Stimulated activated CD8-positive, alpha-beta memory T cell treated with anti-CD3 and anti-CD28 coated beads, Interleukin-15, amount 100 ng/mL, for 1 hour (primary cell): ENCODE measurements around the gene SMIM28.

Experiments
- DNase-seq: peaks from one replicate; pipeline ENCODE4 v3.0.0-alpha.2; 2020; ENCODE audit warnings: low read depth

Gene SMIM28

GRCh38 chr6:138374230-138374629 is 3.5 kb upstream of the SMIM28 start:
- DNase-seq, result no peak

DNA sequence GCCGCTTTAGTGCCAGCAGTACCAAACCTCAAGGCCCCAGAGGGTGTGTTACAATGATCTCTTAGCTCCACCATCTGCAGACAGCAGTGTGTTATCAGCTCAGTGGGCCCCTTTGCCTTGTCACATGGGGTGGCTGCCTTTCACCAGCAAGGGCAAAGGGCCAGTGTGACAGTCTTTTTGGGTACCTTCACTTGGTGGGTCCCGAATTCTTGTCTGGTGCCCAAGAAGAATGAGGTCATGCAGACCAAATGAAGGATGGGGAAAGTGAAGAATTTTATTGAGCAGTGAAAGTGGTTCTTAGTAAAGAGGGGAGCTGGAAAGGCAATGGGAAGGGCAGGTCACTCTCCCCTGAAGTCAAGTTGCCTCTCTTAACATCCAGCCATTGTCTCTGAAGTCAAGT is 2.9 kb upstream of the SMIM28 start:
- no peak for DNase-seq

DNA sequence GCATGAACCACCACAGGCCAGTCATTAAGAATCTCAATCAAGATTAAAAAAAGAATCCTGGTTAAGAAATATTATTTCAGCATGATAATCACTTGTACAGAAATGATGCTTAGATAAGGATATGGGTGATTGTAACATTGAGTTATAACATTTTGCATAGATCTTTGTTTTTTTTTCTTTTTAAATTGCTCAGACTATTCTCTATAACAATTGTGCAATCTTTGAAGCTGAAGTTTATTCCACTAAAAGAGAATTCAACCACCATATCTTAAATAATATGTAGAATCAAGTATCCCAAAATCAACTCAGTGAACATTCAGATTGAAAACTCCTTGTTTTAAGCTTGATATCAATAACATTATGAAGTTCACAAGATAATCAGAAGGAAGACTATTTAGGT is 663 bp upstream of the SMIM28 start:
- DNase-seq, result no peak

DNA sequence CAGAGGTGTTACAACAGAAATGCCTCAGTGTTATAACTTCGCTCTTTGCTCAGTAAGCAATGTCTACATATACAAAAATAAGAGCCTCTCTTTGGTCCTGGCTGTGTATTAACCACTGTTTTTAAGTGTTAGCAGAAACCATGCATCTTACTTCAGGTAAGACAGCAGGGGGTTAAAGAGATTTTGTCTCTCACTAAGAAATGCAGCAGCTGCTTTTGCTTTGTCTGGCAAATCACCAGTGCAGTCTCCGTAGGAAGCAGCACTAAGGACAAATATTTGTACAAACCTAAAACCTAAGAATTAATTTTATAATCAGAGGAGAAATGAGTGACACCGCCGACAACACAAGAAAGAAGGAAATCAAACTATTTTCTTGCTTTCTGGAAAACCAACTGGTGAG is 758 bp downstream of the SMIM28 start:
- no peak for DNase-seq

DNA sequence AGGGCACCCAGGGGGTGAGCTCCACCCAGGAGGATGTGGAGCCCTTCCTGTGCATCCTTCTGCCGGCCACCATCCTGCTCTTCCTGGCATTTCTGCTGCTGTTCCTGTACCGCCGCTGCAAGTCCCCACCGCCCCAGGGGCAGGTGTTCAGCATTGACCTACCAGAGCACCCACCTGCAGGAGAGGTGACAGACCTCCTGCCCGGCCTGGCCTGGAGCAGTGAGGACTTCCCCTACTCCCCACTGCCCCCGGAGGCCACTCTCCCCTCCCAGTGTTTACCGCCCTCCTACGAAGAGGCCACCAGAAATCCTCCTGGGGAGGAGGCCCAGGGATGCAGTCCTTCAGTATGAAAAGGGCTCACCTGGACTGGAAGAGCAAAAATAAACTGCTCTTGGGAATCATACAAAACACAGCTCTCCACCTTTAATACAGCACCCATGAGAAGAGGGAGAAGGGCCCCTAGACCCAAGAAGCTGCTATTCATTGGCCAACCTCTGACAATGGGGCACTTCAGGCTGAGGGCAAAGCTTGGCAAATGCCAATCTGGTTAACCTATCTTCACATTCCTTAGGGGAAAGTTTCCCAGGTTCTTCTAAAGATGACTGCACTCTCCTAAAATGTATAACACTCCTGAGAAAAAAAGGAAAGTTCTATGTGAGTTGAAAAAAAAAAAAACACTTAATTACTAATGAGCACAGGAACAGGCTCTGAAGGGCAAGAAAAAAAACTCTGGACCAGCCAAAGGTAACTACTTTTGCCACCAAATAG is 5.0 kb downstream of the SMIM28 start:
- DNase-seq, result no peak

DNA sequence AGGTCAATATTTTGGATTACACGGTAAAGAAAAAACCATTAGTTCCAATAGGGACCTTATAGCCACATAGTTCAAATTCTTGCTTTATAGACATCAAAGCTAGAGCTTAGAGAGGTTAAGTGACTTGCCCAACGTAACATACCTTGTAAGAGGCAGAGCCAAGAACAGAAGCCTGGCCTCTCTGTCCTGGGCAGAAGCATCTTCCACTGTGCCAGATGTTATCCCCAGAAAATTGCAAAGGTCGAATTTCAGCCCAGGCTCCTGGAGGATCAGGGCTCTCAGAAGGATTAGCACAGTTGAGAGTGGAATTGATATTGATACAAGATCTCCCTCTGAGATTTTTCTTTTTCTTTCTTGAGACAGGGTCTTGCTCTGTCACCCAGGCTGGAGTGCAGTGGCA is 6.1 kb downstream of the SMIM28 start:
- no peak for DNase-seq

- no peak for DNase-seq
These were observed 9.2 kb downstream of the SMIM28 start for GRCh38 chr6:138386897-138387296.

GRCh38 chr6:138387577-138388368 is 10.1 kb downstream of the SMIM28 start:
- DNase-seq, result no peak

- DNase-seq, result no peak
These were observed 11.8 kb downstream of the SMIM28 start for GRCh38 chr6:138389551-138389950.

DNA sequence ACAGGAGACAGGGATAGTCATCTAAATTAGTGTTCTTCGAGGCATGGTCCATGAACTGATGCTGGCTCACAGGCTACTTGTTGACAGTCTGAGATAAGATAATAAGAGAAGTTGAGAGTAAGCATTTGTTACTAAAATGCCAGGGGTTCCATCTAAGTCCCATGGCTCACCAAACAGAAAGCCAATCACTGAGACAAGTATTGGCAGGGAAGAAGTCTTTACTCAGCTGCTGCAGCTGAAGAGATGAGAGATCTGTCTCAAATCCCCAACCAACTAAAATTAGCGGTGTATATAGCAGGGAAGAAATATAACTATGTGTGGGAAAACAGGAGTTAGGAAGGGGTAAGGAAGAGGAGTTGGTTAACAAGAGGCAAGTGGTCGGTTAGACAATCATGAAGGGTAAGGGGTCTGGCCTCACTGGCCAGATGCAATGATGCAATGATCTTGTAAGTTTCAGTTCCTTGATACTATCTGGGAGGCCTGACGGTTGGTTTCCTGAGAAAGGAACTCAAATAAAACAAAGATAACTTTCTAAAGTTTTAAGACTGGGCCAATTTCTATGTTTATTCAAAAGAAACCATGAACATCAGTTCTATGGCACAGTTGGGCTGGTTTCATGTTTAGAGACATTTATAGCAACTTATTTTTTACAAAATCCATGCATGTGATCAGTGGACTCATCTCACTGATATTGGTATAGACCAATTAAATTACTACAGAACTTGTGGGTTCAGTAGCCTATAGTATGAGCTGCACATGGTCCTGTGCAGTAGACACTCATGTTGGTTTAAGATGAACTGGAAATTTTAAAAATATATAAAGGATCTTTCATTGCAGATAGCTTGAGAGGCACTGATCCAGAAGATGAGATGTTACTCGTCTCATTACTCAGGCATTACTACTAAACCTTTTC is 16.4 kb downstream of the SMIM28 start:
- no peak for DNase-seq

- no peak for DNase-seq
These were observed 19.0 kb downstream of the SMIM28 start for GRCh38 chr6:138396709-138397108.

DNA sequence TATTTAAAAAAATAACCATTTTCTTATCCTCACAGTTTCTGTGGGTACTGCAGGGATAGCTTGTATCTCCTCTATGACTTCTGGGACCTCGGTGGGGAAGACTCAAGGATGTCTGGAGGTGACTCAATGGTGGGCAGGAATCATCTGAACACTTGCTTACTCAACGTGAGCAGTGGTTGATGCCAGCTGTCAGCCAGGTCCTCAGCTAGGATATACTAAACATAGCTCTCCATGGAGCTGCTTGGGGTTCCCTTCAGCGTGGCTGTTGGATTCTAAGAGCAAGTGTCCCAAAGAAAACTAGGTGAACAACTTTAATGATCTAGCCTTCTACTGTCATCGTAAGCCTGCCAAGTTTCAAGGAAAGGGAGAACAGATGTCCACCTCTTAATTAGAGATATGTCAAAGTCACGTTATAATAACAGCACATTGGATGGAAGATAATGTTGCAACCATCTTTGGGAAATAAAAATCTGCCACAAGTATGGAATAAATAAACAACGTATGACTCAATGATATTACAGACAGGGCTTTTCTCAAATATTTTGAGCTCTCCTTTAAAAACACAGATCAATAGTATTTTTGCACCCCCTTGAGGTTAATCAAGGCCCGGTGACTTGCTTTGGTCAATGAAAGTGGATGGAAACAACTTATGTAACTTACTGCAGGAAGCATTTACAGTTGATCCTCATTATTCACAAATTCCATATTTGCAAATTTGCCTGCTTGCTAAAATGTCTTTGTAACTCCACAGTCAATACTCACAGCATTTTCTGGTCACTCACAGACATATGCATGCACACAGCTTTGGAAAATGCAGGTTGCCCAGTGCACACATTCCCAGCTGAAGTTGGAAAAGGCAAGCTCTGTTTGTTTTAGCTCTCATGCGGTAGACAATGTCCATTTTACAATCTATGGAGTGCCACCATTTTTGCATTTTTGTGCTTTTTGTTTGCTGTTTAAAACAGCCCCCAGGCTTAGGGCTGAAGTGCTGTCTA is 19.7 kb downstream of the SMIM28 start:
- DNase-seq, result no peak

GRCh38 chr6:138400326-138400725 is 22.6 kb downstream of the SMIM28 start:
- DNase-seq, result no peak

DNA sequence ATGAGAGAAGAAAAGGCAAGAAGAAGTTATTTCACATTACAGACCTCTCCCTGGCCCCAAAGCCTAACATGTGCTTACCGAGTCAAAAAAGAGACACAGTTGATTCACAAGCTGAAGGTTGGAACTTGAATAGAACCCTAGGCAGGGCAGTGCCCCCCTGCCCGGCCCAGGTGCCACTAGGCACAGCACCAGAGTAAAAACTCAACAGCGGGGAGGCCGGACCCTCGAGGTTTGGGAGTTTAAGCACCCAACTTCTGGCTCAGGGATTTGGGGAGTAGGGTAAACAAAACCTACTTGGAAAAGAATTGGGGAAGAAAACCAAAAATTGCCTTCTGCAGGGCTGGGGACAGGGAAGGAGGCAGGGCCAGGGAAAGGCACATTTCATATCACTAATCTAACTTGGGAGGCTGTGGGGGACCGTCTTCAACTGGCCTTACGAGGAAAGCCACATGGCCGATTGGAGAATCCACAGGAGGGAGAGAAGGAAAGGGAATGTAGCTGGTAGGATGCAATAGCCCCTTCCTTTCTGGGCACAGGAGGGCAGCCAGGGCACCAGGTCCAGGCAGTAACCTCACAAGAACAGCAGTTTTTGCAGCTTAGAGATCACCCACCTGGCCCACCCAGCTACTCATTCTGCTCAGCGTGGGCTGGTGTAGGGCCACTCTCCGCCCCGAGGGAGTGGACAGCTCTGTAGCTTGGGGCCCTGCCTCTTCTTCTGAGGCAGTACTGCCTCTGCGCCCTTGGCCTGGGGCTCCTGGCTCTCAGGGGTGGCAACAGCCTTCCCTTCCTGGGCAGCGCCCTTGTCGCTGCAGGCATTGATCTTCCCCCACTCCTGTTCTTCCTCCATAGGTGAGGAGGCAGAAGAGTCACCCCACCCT is 24.5 kb downstream of the SMIM28 start:
- no peak for DNase-seq

- no peak for DNase-seq
These were observed 25.1 kb downstream of the SMIM28 start for GRCh38 chr6:138402838-138403187.

- peak; percentile 4 for DNase-seq
These were observed 25.7 kb downstream of the SMIM28 start for GRCh38 chr6:138403324-138403800.

DNA sequence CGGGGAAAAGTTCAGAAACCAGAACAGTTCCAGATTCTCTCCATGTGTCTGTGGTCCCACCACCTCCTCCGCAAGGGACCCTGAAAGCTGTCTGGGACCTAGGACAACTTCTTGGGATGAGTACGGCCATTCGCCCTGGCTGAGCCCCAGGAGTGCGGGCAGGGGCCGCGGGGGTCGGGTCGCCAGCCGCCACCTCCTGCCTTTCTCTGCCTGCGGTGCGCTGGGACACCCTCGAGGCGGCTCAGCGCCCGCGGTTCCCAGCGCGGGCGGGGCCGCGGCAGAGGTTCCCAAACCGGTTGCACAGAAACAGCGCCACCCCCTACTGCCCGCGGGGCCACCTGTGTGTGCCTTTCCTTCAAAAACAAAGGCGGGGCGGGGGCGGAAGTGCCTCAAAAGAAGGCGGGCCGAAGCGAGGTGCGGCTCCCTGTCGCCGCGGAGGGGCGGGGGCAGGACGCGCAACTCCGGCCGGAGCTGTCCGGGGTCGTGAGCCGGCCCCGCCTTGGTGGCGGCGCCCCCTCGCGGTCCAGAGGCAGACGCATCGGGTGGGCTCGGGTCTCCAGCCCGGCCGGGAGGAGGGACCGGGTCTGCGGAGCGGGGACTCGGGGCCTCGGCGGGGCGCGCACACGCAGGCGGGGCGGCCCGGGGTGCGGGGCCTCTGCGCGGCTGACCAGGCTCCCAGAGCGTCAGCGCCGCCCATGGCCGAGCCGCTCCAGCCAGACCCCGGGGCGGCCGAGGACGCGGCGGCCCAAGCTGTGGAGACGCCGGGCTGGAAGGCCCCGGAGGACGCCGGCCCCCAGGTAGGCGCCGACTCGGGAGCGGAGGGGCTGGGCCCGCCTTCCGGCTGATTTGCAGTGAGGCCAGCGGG is 26.3 kb downstream of the SMIM28 start, which contains the start of gene HEBP2:
HEBP2 (plus strand) TSS at position 423 of the 865 bp plus-strand sequence; CDS start at position 696, 273 bp downstream.
- peak; percentile 90 for DNase-seq

DNA sequence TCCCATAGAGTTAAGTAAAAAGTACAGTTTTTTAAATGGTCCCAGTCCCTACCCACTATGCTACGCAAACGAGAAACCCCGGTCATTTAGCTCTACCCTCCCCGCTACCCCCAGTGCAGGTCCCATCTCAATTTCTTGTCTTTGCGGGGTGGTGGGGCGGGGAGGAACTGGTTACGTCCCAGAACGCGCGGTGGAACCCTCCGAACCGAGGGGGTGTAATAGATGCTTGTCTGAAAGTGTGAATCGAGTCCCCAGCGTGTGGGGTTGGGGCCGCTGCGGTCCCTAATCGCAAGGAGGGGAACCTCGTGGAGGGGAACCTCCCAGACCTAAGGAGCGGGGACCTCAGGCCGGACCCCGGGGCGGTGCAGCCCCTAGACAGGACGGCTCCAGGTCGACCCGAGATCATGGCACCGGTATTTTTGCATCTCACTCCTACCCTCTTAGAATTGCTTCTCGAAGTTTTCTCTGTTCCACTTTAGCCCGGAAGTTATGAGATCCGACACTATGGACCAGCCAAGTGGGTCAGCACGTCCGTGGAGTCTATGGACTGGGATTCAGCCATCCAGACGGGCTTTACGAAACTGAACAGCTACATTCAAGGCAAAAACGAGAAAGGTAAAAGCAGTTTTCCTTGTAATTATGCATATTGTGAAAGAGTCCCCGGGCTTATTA is 27.1 kb downstream of the SMIM28 start:
- DNase-seq, result no peak
